HepG2 (cell line): ENCODE results near the gene LMAN2. TPM values are rescaled to one million over a fixed set of nuclear protein-coding genes. Genes with fewer than 3 reads are reported as not detected.
A peak's percentile ranks its signal among the peaks of the same experiment; 100 is the strongest.

Experiments
- ATM ChIP-seq: fragments of 450-650 bp; IDR thresholded peaks from 2 replicates; pipeline ENCODE4 v1.7.1; 2017; ENCODE audit warnings: mild to moderate bottlenecking, borderline replicate concordance
- GABPA ChIP-seq, 2 experiments: IDR thresholded peaks; 2 replicates each; pipeline ENCODE4 v1.6.1; 2011 to 2016; ENCODE audit warnings: low read depth in 2 of 2, low read length in 1 of 2, missing biosample characterization in 1 of 2, missing genetic modification characterization in 1 of 2
- GPN1 ChIP-seq: sonication (generic); formaldehyde crosslinking; IDR thresholded peaks from 2 replicates; pipeline ENCODE4 v1.5.1; 2020; ENCODE audit warnings: missing genetic modification reagents, borderline replicate concordance
- HCFC1 ChIP-seq: fragments of 150-350 bp; IDR thresholded peaks from 2 replicates; pipeline ENCODE4 v1.6.1; 2014; ENCODE audit warnings: low read depth, low read length
- HNRNPH1 ChIP-seq: fragments of 200-400 bp; formaldehyde crosslinking; optimal IDR thresholded peaks from 2 replicates; pipeline ENCODE3; 2017; ENCODE audit warnings: mild to moderate bottlenecking, low read depth, low read length
- KAT7 ChIP-seq: IDR thresholded peaks from 2 replicates; pipeline ENCODE4 v1.6.1; 2018; ENCODE audit warnings: borderline replicate concordance, missing compliant biosample characterization
- KDM3A ChIP-seq: IDR thresholded peaks from 2 replicates; pipeline ENCODE4 v1.6.1; 2018; ENCODE audit warnings: low read depth, missing compliant biosample characterization
- MNT ChIP-seq: fragments of 450-650 bp; IDR thresholded peaks from 2 replicates; pipeline ENCODE4 v1.6.1; 2016
- MTERF4 ChIP-seq: sonication (generic); formaldehyde crosslinking; IDR thresholded peaks from 2 replicates; pipeline ENCODE4 v1.8.0; 2023; ENCODE audit warnings: mild to moderate bottlenecking, missing genetic modification reagents
- NFYB ChIP-seq: sonication (generic); formaldehyde crosslinking; IDR thresholded peaks from 2 replicates; pipeline ENCODE4 v1.4.0; 2020; ENCODE audit warnings: missing genetic modification reagents
- NFYC ChIP-seq: IDR thresholded peaks from 2 replicates; pipeline ENCODE4 v1.6.1; 2016; ENCODE audit warnings: missing genetic modification reagents, missing compliant biosample characterization
- PHF5A ChIP-seq: IDR thresholded peaks from one replicate; pipeline ENCODE4 v1.6.1; 2018; ENCODE audit warnings: low read depth, missing genetic modification reagents; ENCODE audit not compliant: unreplicated experiment
- TCF7L2 ChIP-seq: IDR thresholded peaks from 2 replicates; pipeline ENCODE4 v1.6.1; 2011; ENCODE audit warnings: mild to moderate bottlenecking, low read depth, low read length, moderate library complexity
- USF2 ChIP-seq, 2 experiments: sonication (generic) in 1 of 2; formaldehyde crosslinking in 1 of 2; IDR thresholded peaks; 2 replicates each; pipeline versions ENCODE4 v1.5.1 to v1.6.1; 2011 to 2020; ENCODE audit warnings: borderline replicate concordance in 1 of 2, low read depth in 1 of 2, low read length in 1 of 2, mild to moderate bottlenecking in 1 of 2, missing genetic modification reagents in 1 of 2, moderate library complexity in 1 of 2
- ZBTB1 ChIP-seq: sonication (generic); formaldehyde crosslinking; IDR thresholded peaks from 2 replicates; pipeline ENCODE4 v1.4.0; 2020; ENCODE audit warnings: missing genetic modification reagents, borderline replicate concordance
- ZBTB14 ChIP-seq: sonication (generic); formaldehyde crosslinking; IDR thresholded peaks from 2 replicates; pipeline ENCODE4 v1.4.0; 2020; ENCODE audit warnings: missing genetic modification reagents
- ZBTB20 ChIP-seq: sonication (generic); formaldehyde crosslinking; IDR thresholded peaks from 2 replicates; pipeline ENCODE4 v1.8.1; 2023; ENCODE audit warnings: missing genetic modification reagents, low read depth, mild to moderate bottlenecking, borderline replicate concordance
- ZBTB37 ChIP-seq: sonication (generic); formaldehyde crosslinking; IDR thresholded peaks from 2 replicates; pipeline ENCODE4 v1.4.0; 2020; ENCODE audit warnings: mild to moderate bottlenecking, missing genetic modification reagents
- ZBTB42 ChIP-seq: sonication (generic); formaldehyde crosslinking; IDR thresholded peaks from 2 replicates; pipeline ENCODE4 v1.5.0; 2020; ENCODE audit warnings: mild to moderate bottlenecking, missing genetic modification reagents
- ZNF703 ChIP-seq: sonication (generic); formaldehyde crosslinking; IDR thresholded peaks from 2 replicates; pipeline ENCODE4 v1.5.1; 2020; ENCODE audit warnings: missing genetic modification reagents, mild to moderate bottlenecking, moderate library complexity, borderline replicate concordance
- ZSCAN30 ChIP-seq: sonication (generic); formaldehyde crosslinking; IDR thresholded peaks from 2 replicates; pipeline ENCODE4 v1.5.0; 2020; ENCODE audit warnings: mild to moderate bottlenecking, missing genetic modification reagents
- polyA plus RNA-seq, 8 experiments: library from polyadenylated mRNA; depleted of rRNA in 3 of 8; stranded (reverse) in 7 of 8; unstranded in 1 of 8; fragments of >200 nt; fragmentation: Illumina TruSeq in 4 of 8; extraction: Trizol in 4 of 8; gene quantifications; 2 replicates each; pipeline versions ENCODE4 v1.2.1 to v1.2.3, GENCODE V29; 2011 to 2016; ENCODE audit warnings: low read depth in 4 of 8, missing spikeins in 1 of 8, mixed read lengths in 1 of 8; ENCODE audit not compliant: insufficient read depth in 1 of 8
- total RNA-seq, 5 experiments: library from RNA; depleted of rRNA; stranded (reverse); fragments of >200 nt; fragmentation: Illumina TruSeq; extraction: Trizol; gene quantifications; 2 replicates each; pipeline ENCODE4 v1.2.3, GENCODE V29; 2016; ENCODE audit warnings: low read depth in 1 of 5

LMAN2 gene
- total and polyA plus RNA-seq, 2 of the 13 experiments (the other 11 are each of a cell fraction or from before 2014, with no cell fraction given): 191 to 197 TPM

- peak; percentile 68 for TF ChIP-seq USF2 (IDR thresholded peaks at IDR 0.05; ENCODE audit: low read depth, low read length)
- TF ChIP-seq USF2 (CRISPR knock-in tag; IDR thresholded peaks at IDR 0.05; ENCODE audit: borderline replicate concordance): peak; percentile 67; the same call in 1 of the 2 replicates
- TF ChIP-seq MTERF4: no peak
- no peak for TF ChIP-seq TCF7L2
- no peak for TF ChIP-seq ZBTB42 (CRISPR knock-in tag)
- TF ChIP-seq ZBTB1 (CRISPR knock-in tag): no peak
- no peak for TF ChIP-seq HCFC1
- TF ChIP-seq GABPA (IDR thresholded peaks at IDR 0.05; ENCODE audit: low read depth, low read length): no peak
- TF ChIP-seq GABPA (CRISPR knock-in tag; IDR thresholded peaks at IDR 0.05; ENCODE audit: low read depth): no peak
- peak; percentile 46 for TF ChIP-seq MNT
- peak; percentile 42; the same call in 1 of the 2 replicates for TF ChIP-seq NFYC (CRISPR knock-in tag)
- no peak for TF ChIP-seq ZNF703 (CRISPR knock-in tag)
- TF ChIP-seq GPN1: no peak
- TF ChIP-seq ZBTB37 (CRISPR knock-in tag): no peak
- no peak for TF ChIP-seq PHF5A (CRISPR knock-in tag)
- no peak for TF ChIP-seq ZBTB14 (CRISPR knock-in tag)
- TF ChIP-seq ATM: no peak
- TF ChIP-seq HNRNPH1: no peak
- TF ChIP-seq ZBTB20 (CRISPR knock-in tag): no peak
- TF ChIP-seq ZSCAN30 (CRISPR knock-in tag): no peak
- no peak for TF ChIP-seq KAT7
- no peak for TF ChIP-seq KDM3A (CRISPR knock-in tag)
- TF ChIP-seq NFYB (CRISPR knock-in tag): peak; percentile 56
Measured at GRCh38 chr5:177355868-177356168, 4.3 kb upstream of the LMAN2 start (continued).
